SK-N-SH (cell line): Measurements from ENCODE around the gene SPDEF. TPM values are rescaled to one million over a fixed set of nuclear protein-coding genes. Genes with fewer than 3 reads are reported as not detected.

Source experiments
- CTCF ChIA-PET: fragments of 300-600, 350-600 bp; formaldehyde crosslinking; extraction: SDS; loops from one replicate; lab custom pipeline; 2021; lab: Yijun Ruan, JAX
- POLR2A ChIA-PET: fragments of 350-600 bp; sonication (Branson Sonifier 250); formaldehyde crosslinking; extraction: SDS; loops from one replicate; lab custom pipeline; 2020; ENCODE audit warnings: antibody characterized with exemption, inconsistent platforms; lab: Yijun Ruan, JAX
- DNase-seq: peaks from one replicate; pipeline ENCODE4 v3.0.0; 2012
- H2AFZ ChIP-seq: fragments of 200-600 bp; sonication (generic); 2 replicates; pipeline ENCODE4 v1.8.1; 2016; ENCODE audit warnings: antibody characterized with exemption, mild to moderate bottlenecking, low read depth
- H3F3A ChIP-seq: fragments of 200-600 bp; sonication (generic); replicated peaks from 2 replicates; pipeline ENCODE3; 2016; ENCODE audit warnings: antibody characterized with exemption, mild to moderate bottlenecking; ENCODE audit not compliant: insufficient read depth
- H3K27ac ChIP-seq, 2 experiments: fragments of 200-500 bp in 1 of 2; fragments of 200-600 bp in 1 of 2; sonication (Bioruptor generic) in 1 of 2; sonication (generic), shearing (Covaris generic) in 1 of 2; 2 replicates each; pipeline versions ENCODE4 v1.5.1 to v1.6.1; 2014 to 2016; ENCODE audit warnings: low read depth in 2 of 2, inconsistent platforms in 1 of 2, low read length in 1 of 2, mild to moderate bottlenecking in 1 of 2, mixed read lengths in 1 of 2
- H3K27me3 ChIP-seq: fragments of 200-600 bp; sonication (generic), shearing (Covaris generic); 2 replicates; pipeline ENCODE4 v1.6.1; 2016; ENCODE audit warnings: mixed run types; ENCODE audit not compliant: insufficient read depth
- H3K36me3 ChIP-seq, 2 experiments: fragments of 200-500 bp in 1 of 2; fragments of 200-600 bp in 1 of 2; sonication (Bioruptor generic) in 1 of 2; sonication (generic) in 1 of 2; replicated peaks in 1 of 2; 2 replicates each; pipeline versions ENCODE3 to v1.5.1; 2014 to 2016; ENCODE audit warnings: low read length in 1 of 2, mild to moderate bottlenecking in 1 of 2; ENCODE audit not compliant: insufficient read depth in 2 of 2, control insufficient read depth in 1 of 2
- H3K4me1 ChIP-seq, 2 experiments: fragments of 200-500 bp in 1 of 2; fragments of 200-600 bp in 1 of 2; sonication (Bioruptor generic) in 1 of 2; sonication (generic), shearing (Covaris generic) in 1 of 2; 2 replicates each; pipeline versions ENCODE4 v1.5.1 to v1.6.1; 2014 to 2016; ENCODE audit warnings: low read depth in 1 of 2, low read length in 1 of 2, mixed run types in 1 of 2; ENCODE audit not compliant: insufficient read depth in 2 of 2, control insufficient read depth in 1 of 2
- H3K4me2 ChIP-seq: fragments of 200-600 bp; sonication (generic), shearing (Covaris generic); 2 replicates; pipeline ENCODE4 v1.6.1; 2017; ENCODE audit warnings: mixed run types
- H3K4me3 ChIP-seq, 2 experiments: fragments of 200-500 bp in 1 of 2; fragments of 200-600 bp in 1 of 2; sonication (Bioruptor generic) in 1 of 2; sonication (generic), shearing (Covaris generic) in 1 of 2; 2 replicates each; pipeline versions ENCODE4 v1.5.1 to v1.8.1; 2014 to 2016; ENCODE audit warnings: low read depth in 2 of 2, inconsistent platforms in 1 of 2, low read length in 1 of 2, mild to moderate bottlenecking in 1 of 2, mixed read lengths in 1 of 2, moderate library complexity in 1 of 2
- H3K79me2 ChIP-seq: fragments of 200-600 bp; sonication (generic); 2 replicates; pipeline ENCODE4 v1.8.1; 2017; ENCODE audit warnings: mild to moderate bottlenecking; ENCODE audit not compliant: insufficient read depth
- H3K9ac ChIP-seq: fragments of 200-600 bp; sonication (generic); 2 replicates; pipeline ENCODE4 v1.6.1; 2017; ENCODE audit warnings: mixed run types
- H3K9me2 ChIP-seq: fragments of 200-600 bp; sonication (generic); 2 replicates; pipeline ENCODE4 v1.6.1; 2017; ENCODE audit warnings: mixed run types
- H3K9me3 ChIP-seq: fragments of 200-600 bp; sonication (generic); 2 replicates; pipeline ENCODE4 v1.6.1; 2017; ENCODE audit warnings: mixed run types, mild to moderate bottlenecking, moderate library complexity
- H4K20me1 ChIP-seq: fragments of 200-600 bp; sonication (generic); 2 replicates; pipeline ENCODE4 v1.6.1; 2017; ENCODE audit warnings: mild to moderate bottlenecking, mixed run types; ENCODE audit not compliant: insufficient read depth
- CTCF ChIP-seq: fragments of 200-600 bp; sonication (generic); IDR thresholded peaks from 2 replicates; pipeline ENCODE4 v1.6.1; 2017; ENCODE audit warnings: antibody characterized with exemption, mild to moderate bottlenecking, moderate library complexity
- FOSL2 ChIP-seq: IDR thresholded peaks from 2 replicates; pipeline ENCODE4 v1.4.0; 2012; ENCODE audit warnings: low read depth, mild to moderate bottlenecking, moderate library complexity, borderline replicate concordance
- FOXJ3 ChIP-seq: sonication (generic); formaldehyde crosslinking; IDR thresholded peaks from 2 replicates; pipeline ENCODE4 v1.5.1; 2020; ENCODE audit warnings: mild to moderate bottlenecking, missing genetic modification reagents
- GABPA ChIP-seq: IDR thresholded peaks from 2 replicates; pipeline ENCODE4 v1.4.0; 2012; ENCODE audit warnings: low read depth, mild to moderate bottlenecking
- GATA2 ChIP-seq: sonication (generic); formaldehyde crosslinking; IDR thresholded peaks from 2 replicates; pipeline ENCODE4 v1.5.0; 2020; ENCODE audit warnings: mild to moderate bottlenecking, missing genetic modification reagents
- JUND ChIP-seq: IDR thresholded peaks from 2 replicates; pipeline ENCODE4 v1.4.0; 2012
- MEF2A ChIP-seq: IDR thresholded peaks from 2 replicates; pipeline ENCODE4 v1.4.0; 2012; ENCODE audit warnings: low read depth, borderline replicate concordance
- MXI1 ChIP-seq: IDR thresholded peaks from 2 replicates; pipeline ENCODE4 v1.6.1; 2012; ENCODE audit warnings: mild to moderate bottlenecking, low read depth, low read length, improper control_type of control experiment
- NFIC ChIP-seq: IDR thresholded peaks from 2 replicates; pipeline ENCODE4 v1.4.0; 2012; ENCODE audit warnings: borderline replicate concordance
- POLR2AphosphoS5 ChIP-seq: IDR thresholded peaks from 2 replicates; pipeline ENCODE4 v1.6.1; 2012; ENCODE audit warnings: low read depth, low read length
- RAD21 ChIP-seq: IDR thresholded peaks from 2 replicates; pipeline ENCODE4 v1.6.1; 2012; ENCODE audit warnings: mild to moderate bottlenecking, low read length
- RCOR1 ChIP-seq: fragments of 150-350 bp; IDR thresholded peaks from 2 replicates; pipeline ENCODE4 v1.6.1; 2017; ENCODE audit warnings: antibody characterized with exemption, low read length
- SMC3 ChIP-seq: IDR thresholded peaks from 2 replicates; pipeline ENCODE4 v1.6.1; 2012; ENCODE audit warnings: low read depth, low read length, improper control_type of control experiment
- TAF1 ChIP-seq: IDR thresholded peaks from 2 replicates; pipeline ENCODE4 v1.6.1; 2012; ENCODE audit warnings: low read depth, mild to moderate bottlenecking, low read length, moderate library complexity, borderline replicate concordance
- TCF12 ChIP-seq: IDR thresholded peaks from 2 replicates; pipeline ENCODE4 v1.4.0; 2012
- WGBS: methylation state at CpG from one replicate; pipeline ENCODE4 v1.1.6; 2017; ENCODE audit warnings: low lambda C conversion rate; 5-methylcytosine and 5-hydroxymethylcytosine counted together
- polyA plus RNA-seq, 3 experiments: library from polyadenylated mRNA; depleted of rRNA; stranded (reverse); fragments of >200 nt; gene quantifications; 2 replicates each; pipeline ENCODE4 v1.2.3, GENCODE V29; 2012
- TF ChIP-seq, protein P1 (sequence below): IDR thresholded peaks from 2 replicates; pipeline ENCODE4 v1.4.0; 2012; ENCODE audit warnings: low read depth
- TF ChIP-seq, protein P2 (sequence below): IDR thresholded peaks from 2 replicates; pipeline ENCODE4 v1.6.1; 2012; ENCODE audit warnings: mild to moderate bottlenecking, low read depth, low read length, moderate library complexity
- TF ChIP-seq, protein P3 (sequence below): IDR thresholded peaks from 2 replicates; pipeline ENCODE4; 2012
- TF ChIP-seq, protein P4 (sequence below): IDR thresholded peaks from 2 replicates; pipeline ENCODE4 v1.4.0; 2012; ENCODE audit warnings: low read depth, borderline replicate concordance

Gene SPDEF
- polyA plus RNA-seq, 1 of the 3 experiments (the other 2 are of a cell fraction): 0.10 TPM

- H4K20me1 ChIP-seq: peaks cover 48% of the 10 kb centered on the region
- H3K79me2 ChIP-seq: peaks cover 55% of the 10 kb centered on the region
- POLR2A ChIA-PET: no interaction called here
- H3K9ac ChIP-seq: no peak overlapping the region
- TF ChIP-seq MXI1 (no peak), GATA2 (CRISPR knock-in tag) (no peak), POLR2AphosphoS5 (no peak), JUND (no peak), FOXJ3 (no peak), TCF12 (no peak), TAF1 (no peak), SMC3 (no peak), RCOR1 (no peak), CTCF (no peak), FOSL2 (no peak), MEF2A (no peak), RAD21 (no peak), GABPA (no peak), NFIC (no peak)
- TF ChIP-seq, protein P1, sequence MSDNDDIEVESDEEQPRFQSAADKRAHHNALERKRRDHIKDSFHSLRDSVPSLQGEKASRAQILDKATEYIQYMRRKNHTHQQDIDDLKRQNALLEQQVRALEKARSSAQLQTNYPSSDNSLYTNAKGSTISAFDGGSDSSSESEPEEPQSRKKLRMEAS: no peak
- TF ChIP-seq, protein P2, sequence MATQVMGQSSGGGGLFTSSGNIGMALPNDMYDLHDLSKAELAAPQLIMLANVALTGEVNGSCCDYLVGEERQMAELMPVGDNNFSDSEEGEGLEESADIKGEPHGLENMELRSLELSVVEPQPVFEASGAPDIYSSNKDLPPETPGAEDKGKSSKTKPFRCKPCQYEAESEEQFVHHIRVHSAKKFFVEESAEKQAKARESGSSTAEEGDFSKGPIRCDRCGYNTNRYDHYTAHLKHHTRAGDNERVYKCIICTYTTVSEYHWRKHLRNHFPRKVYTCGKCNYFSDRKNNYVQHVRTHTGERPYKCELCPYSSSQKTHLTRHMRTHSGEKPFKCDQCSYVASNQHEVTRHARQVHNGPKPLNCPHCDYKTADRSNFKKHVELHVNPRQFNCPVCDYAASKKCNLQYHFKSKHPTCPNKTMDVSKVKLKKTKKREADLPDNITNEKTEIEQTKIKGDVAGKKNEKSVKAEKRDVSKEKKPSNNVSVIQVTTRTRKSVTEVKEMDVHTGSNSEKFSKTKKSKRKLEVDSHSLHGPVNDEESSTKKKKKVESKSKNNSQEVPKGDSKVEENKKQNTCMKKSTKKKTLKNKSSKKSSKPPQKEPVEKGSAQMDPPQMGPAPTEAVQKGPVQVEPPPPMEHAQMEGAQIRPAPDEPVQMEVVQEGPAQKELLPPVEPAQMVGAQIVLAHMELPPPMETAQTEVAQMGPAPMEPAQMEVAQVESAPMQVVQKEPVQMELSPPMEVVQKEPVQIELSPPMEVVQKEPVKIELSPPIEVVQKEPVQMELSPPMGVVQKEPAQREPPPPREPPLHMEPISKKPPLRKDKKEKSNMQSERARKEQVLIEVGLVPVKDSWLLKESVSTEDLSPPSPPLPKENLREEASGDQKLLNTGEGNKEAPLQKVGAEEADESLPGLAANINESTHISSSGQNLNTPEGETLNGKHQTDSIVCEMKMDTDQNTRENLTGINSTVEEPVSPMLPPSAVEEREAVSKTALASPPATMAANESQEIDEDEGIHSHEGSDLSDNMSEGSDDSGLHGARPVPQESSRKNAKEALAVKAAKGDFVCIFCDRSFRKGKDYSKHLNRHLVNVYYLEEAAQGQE: no peak
- TF ChIP-seq, protein P3, sequence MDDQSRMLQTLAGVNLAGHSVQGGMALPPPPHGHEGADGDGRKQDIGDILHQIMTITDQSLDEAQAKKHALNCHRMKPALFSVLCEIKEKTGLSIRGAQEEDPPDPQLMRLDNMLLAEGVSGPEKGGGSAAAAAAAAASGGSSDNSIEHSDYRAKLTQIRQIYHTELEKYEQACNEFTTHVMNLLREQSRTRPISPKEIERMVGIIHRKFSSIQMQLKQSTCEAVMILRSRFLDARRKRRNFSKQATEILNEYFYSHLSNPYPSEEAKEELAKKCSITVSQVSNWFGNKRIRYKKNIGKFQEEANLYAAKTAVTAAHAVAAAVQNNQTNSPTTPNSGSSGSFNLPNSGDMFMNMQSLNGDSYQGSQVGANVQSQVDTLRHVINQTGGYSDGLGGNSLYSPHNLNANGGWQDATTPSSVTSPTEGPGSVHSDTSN: no peak
- TF ChIP-seq, protein P4, sequence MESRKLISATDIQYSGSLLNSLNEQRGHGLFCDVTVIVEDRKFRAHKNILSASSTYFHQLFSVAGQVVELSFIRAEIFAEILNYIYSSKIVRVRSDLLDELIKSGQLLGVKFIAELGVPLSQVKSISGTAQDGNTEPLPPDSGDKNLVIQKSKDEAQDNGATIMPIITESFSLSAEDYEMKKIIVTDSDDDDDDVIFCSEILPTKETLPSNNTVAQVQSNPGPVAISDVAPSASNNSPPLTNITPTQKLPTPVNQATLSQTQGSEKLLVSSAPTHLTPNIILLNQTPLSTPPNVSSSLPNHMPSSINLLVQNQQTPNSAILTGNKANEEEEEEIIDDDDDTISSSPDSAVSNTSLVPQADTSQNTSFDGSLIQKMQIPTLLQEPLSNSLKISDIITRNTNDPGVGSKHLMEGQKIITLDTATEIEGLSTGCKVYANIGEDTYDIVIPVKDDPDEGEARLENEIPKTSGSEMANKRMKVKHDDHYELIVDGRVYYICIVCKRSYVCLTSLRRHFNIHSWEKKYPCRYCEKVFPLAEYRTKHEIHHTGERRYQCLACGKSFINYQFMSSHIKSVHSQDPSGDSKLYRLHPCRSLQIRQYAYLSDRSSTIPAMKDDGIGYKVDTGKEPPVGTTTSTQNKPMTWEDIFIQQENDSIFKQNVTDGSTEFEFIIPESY: no peak
- TF ChIP-seq, all 33 proteins: peak for 0
- H3K9me2 ChIP-seq: no peaks in the 10 kb centered on the region
- WGBS: 93% methylated on average over 10 of the region's 10 CpGs
- H3F3A ChIP-seq: peaks cover 4% of the 10 kb centered on the region
- no peak overlapping the region for H3K4me2 ChIP-seq
- H3K9me3 ChIP-seq: no peaks in the 10 kb centered on the region
- no peak overlapping the region for H3K27ac ChIP-seq
- CTCF ChIA-PET: interaction anchor here (0.6 to 1.8 kb wide), 6 partner anchors 8 to 697 kb away, joined by 3 to 9 read pairs (median 4); partner anchors contain the start of gene SMIM29
- no peaks in the 10 kb centered on the region for H3K27me3 ChIP-seq
- peaks cover 0 to 12% of the 10 kb centered on the region in 2 experiments for H3K36me3 ChIP-seq
- DNase-seq: no peak
- no peak overlapping the region for H3K4me3 ChIP-seq
- no peak overlapping the region for H2AFZ ChIP-seq
- H3K4me1 ChIP-seq: peaks cover 3 to 10% of the 10 kb centered on the region in 2 experiments; a peak in 1 of 4 replicates
Measured at GRCh38 chr6:34592208-34592952, 36.3 kb upstream of the SPDEF start.
